Activated CD4-positive, alpha-beta T cell treated with anti-CD3 and anti-CD28 coated beads, Interleukin-2, Interleukin-4, amounts not matched to agents 100 ng/mL and 50 ng/mL, durations not matched to agents 16 hours and 8 hours (primary cell): ENCODE data around the gene NAT9.

Source experiments
- DNase-seq: peaks from one replicate; pipeline ENCODE4 v3.0.0-alpha.2; 2020; ENCODE audit warnings: low spot score

Gene NAT9

DNA sequence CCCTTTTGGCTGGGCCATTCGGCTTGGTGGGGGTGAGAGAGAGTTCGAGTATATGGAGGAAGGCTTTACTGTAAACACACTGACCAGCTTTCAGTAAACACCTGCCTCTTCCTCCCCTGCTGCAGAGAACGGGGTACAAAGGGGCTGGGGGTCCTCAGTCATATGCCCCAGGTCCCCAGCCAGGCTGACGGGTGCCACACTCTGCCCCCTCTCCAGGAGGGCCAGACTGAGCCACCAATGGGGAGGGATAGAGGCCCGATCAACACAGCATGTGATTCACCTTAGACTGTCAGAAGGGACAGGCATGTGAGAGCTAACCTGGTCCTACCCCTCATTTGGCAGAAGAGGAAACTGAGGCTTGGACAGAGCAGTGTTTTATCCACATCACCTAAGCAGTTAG, 14.7 kb downstream of the NAT9 start:
- DNase-seq = no peak

DNA sequence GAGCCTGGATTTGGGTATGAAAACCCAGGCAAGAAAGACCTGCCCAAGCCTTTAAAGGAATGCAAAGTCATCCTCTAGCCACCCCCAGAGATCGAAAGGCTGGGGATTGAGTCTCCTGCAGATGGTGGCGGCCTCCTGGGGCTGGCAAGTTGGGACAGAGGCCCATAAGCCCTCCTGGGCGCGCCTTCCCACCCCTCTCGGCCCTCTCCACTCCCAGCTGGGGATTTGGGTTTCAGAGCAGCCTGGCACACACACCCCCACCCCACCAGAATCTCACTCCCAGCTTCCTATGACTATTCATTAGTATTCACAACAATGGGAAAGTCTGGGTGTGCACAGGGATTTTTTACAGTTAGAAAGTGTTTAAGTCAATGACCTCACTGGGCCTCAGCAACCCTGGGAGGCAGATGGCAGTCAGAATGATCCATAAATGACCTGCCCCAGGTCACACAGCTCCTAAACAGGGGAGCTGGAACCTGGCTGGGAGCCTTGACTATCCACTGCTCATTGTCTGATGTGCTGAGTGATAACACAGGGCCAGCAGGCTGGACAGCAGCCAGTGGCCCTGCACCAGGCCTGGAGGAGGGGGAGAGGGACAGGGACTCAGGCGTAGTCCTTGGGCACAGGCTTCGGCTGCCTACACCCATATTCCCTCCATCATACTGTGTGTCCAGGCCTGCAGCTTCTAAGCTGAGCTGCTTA, 15.6 kb downstream of the NAT9 start:
- DNase-seq = no peak

- no peak for DNase-seq
These were observed 16.2 kb downstream of the NAT9 start for GRCh38 chr17:74759941-74760340.

GRCh38 chr17:74759243-74759801, 16.8 kb downstream of the NAT9 start:
- DNase-seq = peak; percentile 76

GRCh38 chr17:74758848-74759168, 17.3 kb downstream of the NAT9 start:
- no peak for DNase-seq

DNA sequence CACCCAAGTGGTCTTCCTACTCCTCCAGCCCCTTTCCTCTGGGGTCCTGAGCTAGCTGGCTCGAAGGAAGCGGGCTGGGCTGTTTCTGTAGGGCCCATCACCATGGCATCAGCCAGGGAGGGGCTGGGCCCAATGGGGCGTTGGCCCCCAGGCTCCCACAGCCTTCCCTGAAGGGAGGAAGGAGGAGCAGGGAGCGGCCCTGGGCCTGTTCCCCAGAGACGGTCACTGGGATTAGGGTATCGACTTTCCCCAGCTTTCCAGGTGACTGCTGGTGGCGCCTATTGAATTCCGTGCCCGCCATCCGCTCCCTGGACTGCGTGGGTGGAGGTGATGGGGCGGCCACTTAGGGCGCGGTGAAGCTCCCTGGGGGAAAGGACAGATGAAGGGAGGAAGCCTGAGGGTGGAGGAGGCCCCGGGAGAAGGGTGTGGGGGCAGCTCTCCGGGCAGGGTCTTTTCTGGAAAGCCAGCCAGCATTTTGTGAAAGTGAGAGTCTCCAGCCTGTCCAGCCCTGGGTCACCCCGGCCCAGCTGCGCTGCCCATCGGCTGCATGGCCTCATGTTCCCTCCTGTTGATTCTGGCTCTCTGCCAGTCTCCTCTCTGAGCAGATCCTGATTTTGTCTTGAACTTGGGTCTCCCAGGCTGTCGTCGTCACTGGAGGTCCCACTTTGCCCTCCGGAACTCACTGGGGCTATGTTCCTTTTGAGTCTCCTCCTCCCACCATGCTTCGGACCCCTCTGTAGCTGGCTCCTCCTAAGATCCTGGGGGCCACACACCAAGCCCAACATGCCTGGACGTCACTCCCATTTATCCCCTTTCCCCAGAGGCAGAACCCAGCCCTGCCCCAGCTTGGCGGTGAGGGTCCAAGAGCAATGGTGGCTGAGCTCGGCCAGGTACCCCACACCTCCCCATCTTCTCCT, 18.0 kb downstream of the NAT9 start:
- DNase-seq = no peak

- no peak for DNase-seq
These were observed 18.6 kb downstream of the NAT9 start for GRCh38 chr17:74757502-74757901.

- DNase-seq = no peak
These were observed 19.3 kb downstream of the NAT9 start for GRCh38 chr17:74756891-74757290.

- DNase-seq = no peak
These were observed 20.6 kb downstream of the NAT9 start for GRCh38 chr17:74755533-74755932.

DNA sequence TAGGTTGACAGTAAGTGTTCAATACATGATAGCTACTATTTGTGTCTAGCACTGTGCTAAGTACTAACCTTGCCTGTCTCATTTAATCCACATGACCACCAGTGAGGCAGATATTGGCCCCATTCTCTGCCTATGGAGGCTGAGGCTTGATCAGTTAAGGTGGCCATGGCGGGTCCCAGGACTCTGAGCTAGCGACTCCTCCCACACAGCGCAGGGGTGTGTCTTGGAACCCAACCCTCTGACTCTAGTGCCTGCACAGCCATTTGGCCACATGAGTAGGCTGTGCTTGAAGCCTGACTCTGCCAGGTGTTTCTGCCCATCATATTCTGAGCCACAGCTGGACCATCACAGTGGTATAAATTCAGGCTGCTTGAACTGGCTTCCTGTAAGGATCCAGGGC, 21.3 kb downstream of the NAT9 start:
- no peak for DNase-seq

GRCh38 chr17:74752822-74753401, 23.2 kb downstream of the NAT9 start:
- no peak for DNase-seq

GRCh38 chr17:74752415-74752814, 23.7 kb downstream of the NAT9 start:
- no peak for DNase-seq

DNA sequence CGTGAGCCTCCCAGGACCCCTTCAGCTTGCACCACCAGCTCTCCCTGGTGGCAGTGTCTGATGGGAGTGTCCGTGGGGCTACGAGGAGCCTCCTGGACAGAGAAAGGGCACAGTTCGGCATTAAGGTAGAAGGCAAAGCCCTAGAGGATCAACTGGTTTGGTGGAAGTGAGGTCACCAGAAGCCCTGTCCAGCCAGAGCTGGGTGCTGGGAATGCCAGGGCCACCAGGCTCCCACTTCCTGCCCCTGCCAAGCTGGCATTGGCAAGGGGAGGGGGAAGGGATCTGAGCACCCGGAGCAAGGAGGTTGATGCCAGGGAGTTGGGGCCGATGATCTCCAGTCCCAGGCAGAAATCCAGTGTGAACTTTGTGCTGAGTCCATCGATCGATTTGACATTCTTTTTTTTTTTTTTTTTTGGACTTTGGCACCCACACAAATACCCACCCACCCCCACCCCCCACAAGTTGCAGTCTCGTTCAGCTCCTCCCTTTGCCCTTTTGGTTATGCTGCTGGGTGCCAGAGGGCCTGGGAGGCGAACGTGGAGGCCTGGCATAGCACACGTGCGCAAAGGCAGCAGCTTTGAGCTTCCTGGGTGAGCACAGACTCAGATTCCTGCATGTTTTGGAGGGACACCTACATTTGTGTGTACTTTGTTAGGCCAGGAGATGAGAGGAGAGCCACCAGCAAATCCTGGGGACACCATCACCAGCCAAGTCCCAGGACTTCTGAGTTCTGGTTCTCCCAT, 25.6 kb downstream of the NAT9 start:
- DNase-seq = no peak

- DNase-seq = no peak
These were observed 26.2 kb downstream of the NAT9 start for GRCh38 chr17:74750039-74750326.

DNA sequence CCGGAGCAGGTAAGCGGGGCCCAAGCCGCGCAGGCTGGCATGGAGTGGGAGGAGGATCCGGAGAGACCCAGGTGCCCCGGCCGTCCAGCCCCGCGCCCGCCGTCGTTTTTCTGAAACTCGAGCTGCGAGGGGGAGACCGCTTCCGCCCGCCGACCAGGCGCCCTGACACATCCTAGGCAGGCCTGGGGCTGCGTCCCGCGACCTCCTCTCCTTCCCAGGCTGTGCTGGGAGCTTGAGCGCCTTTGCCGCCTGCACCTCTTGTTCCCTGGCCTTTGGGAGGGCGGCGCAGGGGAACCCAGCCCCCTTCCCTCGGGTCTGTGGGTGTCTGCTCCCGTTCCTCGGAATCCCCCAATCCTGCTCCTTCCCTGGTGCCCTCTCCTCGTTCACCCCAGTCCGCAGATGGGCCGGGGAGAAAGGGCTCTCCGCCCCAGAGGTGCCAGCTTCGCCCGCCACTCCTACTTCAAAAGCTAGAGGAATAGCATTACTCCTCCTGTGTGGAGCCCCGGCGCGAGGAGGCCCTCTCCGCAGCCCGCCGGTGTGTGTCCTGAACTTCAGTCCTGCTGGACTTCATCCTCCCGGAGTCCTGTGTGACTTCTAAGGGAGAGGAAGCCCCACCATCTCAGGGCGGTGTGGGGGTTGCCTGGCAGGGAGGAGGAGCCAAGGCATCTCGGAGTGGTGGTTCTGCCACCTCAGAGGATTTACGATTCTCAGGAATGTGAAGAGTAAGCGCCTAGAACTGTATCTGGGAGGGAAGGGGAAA, 26.7 kb downstream of the NAT9 start:
- DNase-seq = peak; percentile 43

- peak; percentile 95 for DNase-seq
These were observed 27.4 kb downstream of the NAT9 start, which contains the start of gene NHERF1 for GRCh38 chr17:74748529-74749278. Gene NHERF1, plus strand, starts transcription at chr17:74748628. Its CDS starts 219 bp downstream, at chr17:74748847.

- DNase-seq = no peak
These were observed 27.9 kb downstream of the NAT9 start for GRCh38 chr17:74748279-74748528.

DNA sequence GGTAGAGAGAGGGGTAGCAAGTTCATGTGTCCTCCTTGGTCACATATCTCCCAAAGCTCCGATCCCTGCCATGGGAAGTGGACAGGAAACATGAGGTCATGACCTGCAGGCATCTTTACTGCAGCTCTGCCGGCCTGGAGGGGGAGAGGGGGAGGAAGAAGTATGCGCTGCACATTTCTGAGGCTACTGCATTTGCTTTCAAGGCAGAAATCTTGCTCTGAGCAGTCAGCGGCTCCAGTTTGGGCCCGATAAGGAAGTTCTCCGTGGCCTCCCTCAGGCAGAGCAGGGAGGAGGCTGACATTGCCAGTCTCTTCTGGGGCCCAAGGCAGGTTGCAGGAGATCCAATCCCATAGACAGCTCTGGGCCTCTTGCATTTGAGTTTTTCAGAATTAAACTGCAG, 29.2 kb downstream of the NAT9 start:
- no peak for DNase-seq

DNA sequence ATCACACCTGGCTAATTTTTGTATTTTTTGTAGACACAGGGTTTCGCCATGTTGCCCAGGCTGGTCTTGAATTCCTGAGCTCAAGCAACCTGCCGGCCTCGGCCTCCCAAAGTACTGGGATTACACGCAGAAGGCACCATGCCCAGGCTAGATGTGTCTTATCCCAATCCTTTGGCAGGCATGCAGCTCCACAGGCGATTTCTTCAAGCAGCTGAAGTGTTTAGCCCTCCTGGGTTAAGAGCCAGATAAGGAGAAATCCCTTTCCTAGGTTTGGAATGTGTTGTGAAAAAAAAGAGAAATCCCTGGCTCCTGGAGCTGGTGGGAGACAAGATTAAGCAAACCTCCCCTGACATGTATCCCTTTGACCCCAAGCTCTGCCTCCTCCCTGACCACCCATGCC, 29.8 kb downstream of the NAT9 start:
- DNase-seq = no peak

DNA sequence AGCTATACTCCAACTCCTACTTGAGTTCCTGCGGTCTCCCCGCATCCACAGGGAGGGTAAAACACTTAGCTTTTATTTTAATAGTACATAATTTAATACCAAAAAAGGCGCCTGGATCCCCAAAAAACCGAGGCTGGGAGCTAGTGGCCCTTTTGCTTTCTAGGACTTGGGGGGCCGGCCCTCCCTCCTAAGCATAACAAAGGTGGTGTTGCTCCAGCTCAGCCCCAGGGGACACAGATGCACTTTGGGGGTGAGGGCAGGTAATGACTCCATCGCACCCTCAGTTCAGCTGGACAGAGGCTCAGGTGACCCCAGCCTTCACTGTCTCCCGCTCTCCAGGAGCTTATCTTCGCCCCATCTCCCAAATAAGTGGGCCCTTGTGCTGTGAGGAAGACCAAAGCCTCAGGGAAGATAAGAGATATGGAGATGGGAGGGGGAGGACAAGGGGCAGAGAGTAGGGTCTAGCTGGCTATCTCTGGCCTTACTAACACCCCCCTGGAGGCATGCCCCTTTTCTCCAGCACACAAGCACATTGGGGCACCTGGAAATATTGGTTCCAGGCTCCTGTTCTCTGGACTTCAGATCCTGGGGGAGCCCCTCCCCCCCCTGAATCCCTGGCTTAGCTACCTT, 30.5 kb downstream of the NAT9 start:
- no peak for DNase-seq
